ENCODE measurements around the gene CAPZB. TPM values are rescaled to one million over a fixed set of nuclear protein-coding genes. Genes with fewer than 3 reads are reported as not detected.

Gene CAPZB
- total RNA-seq, 1 donor from 2014 or later: 558 TPM

- intact Hi-C loops (cut with micrococcal nuclease): no loop called here
Measured at GRCh38 chr1:19371226-19372135, 113.9 kb downstream of the CAPZB start.

- intact Hi-C loops (cut with micrococcal nuclease): no loop called here
Measured at GRCh38 chr1:19370453-19371170, 114.7 kb downstream of the CAPZB start.

- intact Hi-C loops (cut with micrococcal nuclease): no loop called here
Measured at GRCh38 chr1:19369396-19370090, 115.8 kb downstream of the CAPZB start.

- intact Hi-C loops (cut with micrococcal nuclease): no loop called here
Measured at GRCh38 chr1:19368964-19369363, 116.4 kb downstream of the CAPZB start.

GRCh38 chr1:19368050-19368449 is 117.3 kb downstream of the CAPZB start:
- intact Hi-C loops (cut with micrococcal nuclease): no loop called here

GRCh38 chr1:19367584-19368041 is 117.7 kb downstream of the CAPZB start:
- intact Hi-C loops (cut with micrococcal nuclease): no loop called here

- intact Hi-C loops (cut with micrococcal nuclease): no loop called here
Measured at GRCh38 chr1:19366599-19367536, 118.5 kb downstream of the CAPZB start.

- intact Hi-C loops (cut with micrococcal nuclease): no loop called here
Measured at GRCh38 chr1:19365721-19366120, 119.6 kb downstream of the CAPZB start.

- intact Hi-C loops (cut with micrococcal nuclease): no loop called here
Measured at GRCh38 chr1:19363536-19364152, 121.7 kb downstream of the CAPZB start.

GRCh38 chr1:19361611-19362147 is 123.7 kb downstream of the CAPZB start:
- intact Hi-C loops (cut with micrococcal nuclease): no loop called here

- intact Hi-C loops (cut with micrococcal nuclease): no loop called here
Measured at GRCh38 chr1:19360843-19361610, 124.3 kb downstream of the CAPZB start.

- intact Hi-C loops (cut with micrococcal nuclease): no loop called here
Measured at GRCh38 chr1:19360432-19360831, 124.9 kb downstream of the CAPZB start.

GRCh38 chr1:19360016-19360415 is 125.3 kb downstream of the CAPZB start:
- intact Hi-C loops (cut with micrococcal nuclease): no loop called here

GRCh38 chr1:19359357-19359756 is 126.0 kb downstream of the CAPZB start:
- intact Hi-C loops (cut with micrococcal nuclease): no loop called here

GRCh38 chr1:19358710-19359109 is 126.6 kb downstream of the CAPZB start:
- intact Hi-C loops (cut with micrococcal nuclease): no loop called here

GRCh38 chr1:19357299-19357986 is 127.9 kb downstream of the CAPZB start:
- intact Hi-C loops (cut with micrococcal nuclease): no loop called here

- intact Hi-C loops (cut with micrococcal nuclease): no loop called here
Measured at GRCh38 chr1:19356266-19356665, 129.1 kb downstream of the CAPZB start.

GRCh38 chr1:19354531-19354981 is 130.8 kb downstream of the CAPZB start:
- intact Hi-C loops (cut with micrococcal nuclease): no loop called here

All from T-helper 1 cell treated with Interleukin-12 subunit alpha and Interleukin-12 subunit beta and Interleukin-4 antibody, amounts not matched to agents 30 ng/mL and 1 ng/mL, for 36 hours (primary cell).